ENCODE results near the gene IFIT1B. TPM values are rescaled to one million over a fixed set of nuclear protein-coding genes. Genes with fewer than 3 reads are reported as not detected.
A peak's percentile ranks its signal among the peaks of the same experiment; 100 is the strongest.

The IFIT1B gene
- total RNA-seq, 1 experiment from 2014 or later = not detected

DNA sequence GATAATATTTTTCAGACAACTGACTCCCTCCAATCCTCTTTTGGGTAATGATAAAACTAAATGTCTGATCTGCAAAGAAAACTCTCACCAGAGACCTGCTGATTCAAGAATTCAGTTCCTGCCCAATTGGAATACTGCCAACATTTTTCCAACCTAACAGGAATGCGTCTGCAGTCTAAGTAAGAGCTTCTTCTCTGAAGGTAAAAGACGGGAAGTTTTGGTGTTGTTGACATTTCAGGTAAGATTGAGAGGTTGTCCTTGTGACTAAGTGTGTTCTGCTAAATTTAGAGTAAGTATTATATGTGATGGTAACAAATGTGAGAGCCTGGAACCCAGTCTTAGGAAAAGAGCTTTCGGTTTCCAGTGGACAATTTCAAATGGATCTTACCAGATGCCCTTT, 54.1 kb downstream of the IFIT1B start:
- peaks cover 2 to 18% of the 10 kb centered on the region in 2 experiments; a peak in 2 of 4 replicates for H3K4me1 ChIP-seq (ENCODE audit: control insufficient read depth in 1 of 2, insufficient read depth in 2 of 2, low read length in 2 of 2)
- no peak overlapping the region for H3K9ac ChIP-seq (ENCODE audit: low read length)
- no peaks in the 10 kb centered on the region for H4K20me1 ChIP-seq (ENCODE audit: insufficient read depth)
- H3K9me3 ChIP-seq (ENCODE audit: control insufficient read depth in 1 of 2, insufficient read depth in 1 of 2, low read depth in 1 of 2, low read length in 2 of 2) = no peaks in the 10 kb centered on the region
- intact Hi-C loops (cut with micrococcal nuclease) = no loop called here
- no peak overlapping the region for H3K4me3 ChIP-seq (replicated peaks in 1 of 2; ENCODE audit: low read depth in 1 of 2, low read length in 2 of 2)
- ChIA-PET POLR2A (no interaction called here), RAD21 (ENCODE audit: low non-redundant PET in 1 of 2, low total read pairs in 2 of 2, uncharacterized antibody in 2 of 2, unreplicated experiment in 2 of 2) (no interaction called here), CTCF (interaction anchor here (1.6 kb wide), 1 partner anchor 131 kb away, joined by 6 read pairs; no protein-coding TSS in a partner anchor)
- H3K79me2 ChIP-seq (ENCODE audit: insufficient read depth, low read length) = no peaks in the 10 kb centered on the region
- H3K36me3 ChIP-seq (ENCODE audit: control insufficient read depth in 1 of 2, insufficient read depth in 2 of 2, low read length in 2 of 2) = no peaks in the 10 kb centered on the region
- H3K9me2 ChIP-seq (ENCODE audit: insufficient read depth) = no peaks in the 10 kb centered on the region
- no peak for ATAC-seq
- peak overlapping the region; percentile 34 for H2AFZ ChIP-seq (ENCODE audit: low read depth, low read length, poor library complexity, severe bottlenecking)
- TF ChIP-seq ZFX (IDR thresholded peaks at IDR 0.05) (no peak), YY1 (IDR thresholded peaks at IDR 0.05; ENCODE audit: extremely low read depth, insufficient replicate concordance, low read depth, low read length) (no peak), EZH2phosphoT487 (IDR thresholded peaks at IDR 0.05; ENCODE audit: borderline replicate concordance) (no peak), EZH2 (IDR thresholded peaks at IDR 0.05) (no peak), ZNF274 (IDR thresholded peaks at IDR 0.05; ENCODE audit: low read depth, low read length) (no peak), POLR2AphosphoS5 (IDR thresholded peaks at IDR 0.05; ENCODE audit: low read depth, low read length) (no peak), SP1 (IDR thresholded peaks at IDR 0.05; ENCODE audit: low read depth) (no peak), SRF (IDR thresholded peaks at IDR 0.05; ENCODE audit: low read depth) (no peak), EGR1 (IDR thresholded peaks at IDR 0.05; ENCODE audit: low read depth) (no peak)
- TF ChIP-seq, protein P1, sequence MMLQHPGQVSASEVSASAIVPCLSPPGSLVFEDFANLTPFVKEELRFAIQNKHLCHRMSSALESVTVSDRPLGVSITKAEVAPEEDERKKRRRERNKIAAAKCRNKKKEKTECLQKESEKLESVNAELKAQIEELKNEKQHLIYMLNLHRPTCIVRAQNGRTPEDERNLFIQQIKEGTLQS (IDR thresholded peaks at IDR 0.05) = no peak
- TF ChIP-seq, protein P2, sequence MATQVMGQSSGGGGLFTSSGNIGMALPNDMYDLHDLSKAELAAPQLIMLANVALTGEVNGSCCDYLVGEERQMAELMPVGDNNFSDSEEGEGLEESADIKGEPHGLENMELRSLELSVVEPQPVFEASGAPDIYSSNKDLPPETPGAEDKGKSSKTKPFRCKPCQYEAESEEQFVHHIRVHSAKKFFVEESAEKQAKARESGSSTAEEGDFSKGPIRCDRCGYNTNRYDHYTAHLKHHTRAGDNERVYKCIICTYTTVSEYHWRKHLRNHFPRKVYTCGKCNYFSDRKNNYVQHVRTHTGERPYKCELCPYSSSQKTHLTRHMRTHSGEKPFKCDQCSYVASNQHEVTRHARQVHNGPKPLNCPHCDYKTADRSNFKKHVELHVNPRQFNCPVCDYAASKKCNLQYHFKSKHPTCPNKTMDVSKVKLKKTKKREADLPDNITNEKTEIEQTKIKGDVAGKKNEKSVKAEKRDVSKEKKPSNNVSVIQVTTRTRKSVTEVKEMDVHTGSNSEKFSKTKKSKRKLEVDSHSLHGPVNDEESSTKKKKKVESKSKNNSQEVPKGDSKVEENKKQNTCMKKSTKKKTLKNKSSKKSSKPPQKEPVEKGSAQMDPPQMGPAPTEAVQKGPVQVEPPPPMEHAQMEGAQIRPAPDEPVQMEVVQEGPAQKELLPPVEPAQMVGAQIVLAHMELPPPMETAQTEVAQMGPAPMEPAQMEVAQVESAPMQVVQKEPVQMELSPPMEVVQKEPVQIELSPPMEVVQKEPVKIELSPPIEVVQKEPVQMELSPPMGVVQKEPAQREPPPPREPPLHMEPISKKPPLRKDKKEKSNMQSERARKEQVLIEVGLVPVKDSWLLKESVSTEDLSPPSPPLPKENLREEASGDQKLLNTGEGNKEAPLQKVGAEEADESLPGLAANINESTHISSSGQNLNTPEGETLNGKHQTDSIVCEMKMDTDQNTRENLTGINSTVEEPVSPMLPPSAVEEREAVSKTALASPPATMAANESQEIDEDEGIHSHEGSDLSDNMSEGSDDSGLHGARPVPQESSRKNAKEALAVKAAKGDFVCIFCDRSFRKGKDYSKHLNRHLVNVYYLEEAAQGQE (IDR thresholded peaks at IDR 0.05; ENCODE audit: low read depth) = no peak
- no TSS peak for BruUV-seq (replicated peaks)
- no peaks in the 10 kb centered on the region for H3K27me3 ChIP-seq (ENCODE audit: insufficient read depth, low read length)
- H3K4me2 ChIP-seq (ENCODE audit: low read length) = peak overlapping the region; percentile 31; the same call in 1 of the 2 replicates
- no peak overlapping the region for H3K27ac ChIP-seq (ENCODE audit: low read depth, low read length)
- DNase-seq (ENCODE audit: low read depth, low spot score) = no peak

Other genes with a start within 250 kb of the IFIT1B start
- not detected for gene CH25H, start 170.7 kb upstream of the IFIT1B start, total RNA-seq (2021; ENCODE audit: unreplicated experiment)
- gene LIPA, start 126.3 kb upstream of the IFIT1B start, total RNA-seq (2021; ENCODE audit: unreplicated experiment) = 27.1 TPM
- 1.0 TPM for gene IFIT2, start 76.0 kb upstream of the IFIT1B start, total RNA-seq (2021; ENCODE audit: unreplicated experiment)
- gene IFIT3, start 50.1 kb upstream of the IFIT1B start, total RNA-seq (2021; ENCODE audit: unreplicated experiment) = 1.1 TPM
- 3.6 TPM for gene IFIT1, start 14.6 kb downstream of the IFIT1B start, total RNA-seq (2021; ENCODE audit: unreplicated experiment)
- gene IFIT5, start 36.5 kb downstream of the IFIT1B start, total RNA-seq (2021; ENCODE audit: unreplicated experiment) = 11.1 TPM
- gene SLC16A12, start 157.5 kb downstream of the IFIT1B start, total RNA-seq (2021; ENCODE audit: unreplicated experiment) = not detected

Data from HCT116 (cell line).